Activated gamma-delta T cell treated with Interleukin-2 at 50 U/mL for 16 hours (primary cell): Measurements from ENCODE around the gene EVX2.

Experiments
- DNase-seq: peaks from one replicate; pipeline ENCODE4 v3.0.0-alpha.2; 2020

The EVX2 gene

GRCh38 chr2:176038694-176039093 is 45.1 kb downstream of the EVX2 start:
- no peak for DNase-seq

GRCh38 chr2:176035013-176035691 is 48.6 kb downstream of the EVX2 start:
- no peak for DNase-seq

- DNase-seq, result no peak
These were observed 56.0 kb downstream of the EVX2 start for GRCh38 chr2:176027806-176028205.
